Measurements from ENCODE around the gene LPCAT1.

- TF ChIP-seq YY1 (IDR thresholded peaks at IDR 0.05; ENCODE audit: insufficient read depth, insufficient read length) (no peak), ZNF274 (IDR thresholded peaks at IDR 0.05; ENCODE audit: low read depth, low read length) (no peak)
These were observed 324 bp downstream of the LPCAT1 start for GRCh38 chr5:1523480-1523792.
